ENCODE measurements around the gene VAMP4. TPM values are rescaled to one million over a fixed set of nuclear protein-coding genes. Genes with fewer than 3 reads are reported as not detected.
A peak's percentile ranks its signal among the peaks of the same experiment; 100 is the strongest.

Gene VAMP4
- total and polyA plus RNA-seq, 12 donors = 4.1 to 12.5 (median 8.1) TPM

DNA sequence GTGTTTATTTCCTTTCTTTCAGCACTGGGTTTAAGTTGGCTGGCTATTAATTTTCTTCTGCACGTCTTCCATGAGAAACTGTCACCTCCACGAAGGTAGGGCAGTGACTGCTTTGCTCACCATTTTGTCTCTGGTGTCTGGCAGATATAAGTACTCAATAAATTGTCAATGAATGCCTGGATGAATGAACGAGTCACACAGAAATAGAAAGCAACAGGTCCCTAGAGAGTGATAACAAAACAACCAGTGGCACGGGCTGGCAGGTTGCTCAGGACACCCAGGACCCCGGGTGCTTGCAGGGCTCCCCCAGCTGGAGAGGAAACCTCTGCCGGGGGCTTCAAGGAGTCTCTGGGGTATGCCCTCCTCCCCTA, 86.1 kb downstream of the VAMP4 start:
- Histone ChIP-seq H3K9me3 (no peaks in the 10 kb centered on the region), H3K27me3 (no peaks in the 10 kb centered on the region), H3K27ac (peak overlapping the region; percentile 66 to 94 (median 84)), H3K4me3 (peak overlapping the region in 8 of 10 donors; percentile 1 to 32 (median 21)), H3K4me1 (peaks cover 10 to 60% (median 37%) of the 10 kb centered on the region in 9 donors), H3K36me3 (no peaks in the 10 kb centered on the region)
- intact Hi-C loops (cut with DNase I) = no loop called here
- 29 to 32% methylated on average over 6 of the region's 6 CpGs for WGBS, 2 donors
- DNase-seq (no peak), ATAC-seq (no peak)
- TF ChIP-seq, protein P1, sequence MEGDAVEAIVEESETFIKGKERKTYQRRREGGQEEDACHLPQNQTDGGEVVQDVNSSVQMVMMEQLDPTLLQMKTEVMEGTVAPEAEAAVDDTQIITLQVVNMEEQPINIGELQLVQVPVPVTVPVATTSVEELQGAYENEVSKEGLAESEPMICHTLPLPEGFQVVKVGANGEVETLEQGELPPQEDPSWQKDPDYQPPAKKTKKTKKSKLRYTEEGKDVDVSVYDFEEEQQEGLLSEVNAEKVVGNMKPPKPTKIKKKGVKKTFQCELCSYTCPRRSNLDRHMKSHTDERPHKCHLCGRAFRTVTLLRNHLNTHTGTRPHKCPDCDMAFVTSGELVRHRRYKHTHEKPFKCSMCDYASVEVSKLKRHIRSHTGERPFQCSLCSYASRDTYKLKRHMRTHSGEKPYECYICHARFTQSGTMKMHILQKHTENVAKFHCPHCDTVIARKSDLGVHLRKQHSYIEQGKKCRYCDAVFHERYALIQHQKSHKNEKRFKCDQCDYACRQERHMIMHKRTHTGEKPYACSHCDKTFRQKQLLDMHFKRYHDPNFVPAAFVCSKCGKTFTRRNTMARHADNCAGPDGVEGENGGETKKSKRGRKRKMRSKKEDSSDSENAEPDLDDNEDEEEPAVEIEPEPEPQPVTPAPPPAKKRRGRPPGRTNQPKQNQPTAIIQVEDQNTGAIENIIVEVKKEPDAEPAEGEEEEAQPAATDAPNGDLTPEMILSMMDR (IDR thresholded peaks at IDR 0.05) = no peak

DNA sequence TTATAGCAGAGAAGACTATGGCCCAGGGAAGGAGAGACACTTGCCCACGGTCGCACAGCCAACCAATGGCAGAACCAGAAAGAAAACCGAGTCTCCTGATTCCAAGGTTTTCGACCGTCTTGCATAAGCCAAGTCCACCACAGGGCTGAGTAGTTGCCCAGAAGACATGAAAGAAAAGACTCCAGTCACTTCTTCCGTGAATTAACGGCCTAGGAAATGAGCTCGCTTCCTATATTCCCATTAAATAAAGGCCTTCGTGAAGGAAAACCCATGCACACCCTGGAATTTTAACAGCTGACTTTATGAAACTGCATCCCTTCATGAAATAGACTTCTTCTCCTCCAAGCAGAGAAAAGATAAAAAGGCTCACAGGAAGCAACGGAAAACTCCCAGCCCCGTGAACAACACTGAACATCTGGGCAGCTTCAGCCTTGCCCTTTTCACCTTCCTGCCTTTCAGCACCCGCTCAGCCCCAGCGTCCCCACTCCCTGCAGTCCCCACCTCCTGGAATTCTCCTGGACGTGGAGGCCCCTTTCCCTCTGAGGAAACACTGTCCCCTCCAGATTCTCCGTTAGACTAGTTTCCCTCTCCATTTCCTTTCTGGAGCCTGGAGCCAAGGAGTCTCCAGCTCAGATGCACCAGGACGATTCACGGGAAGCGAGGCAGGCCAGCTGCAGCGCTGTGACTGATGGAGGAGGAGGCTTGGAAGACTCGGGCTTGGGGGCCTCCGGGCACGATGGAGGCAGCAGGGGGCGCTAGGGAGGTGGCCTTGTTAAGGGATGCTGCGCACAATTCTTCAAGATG, 86.7 kb downstream of the VAMP4 start:
- Histone ChIP-seq H3K27me3 (no peaks in the 10 kb centered on the region), H3K4me1 (peaks cover 10 to 62% (median 37%) of the 10 kb centered on the region in 9 donors), H3K4me3 (peak overlapping the region in 8 of 10 donors; percentile 1 to 32 (median 21)), H3K36me3 (no peaks in the 10 kb centered on the region), H3K9me3 (no peaks in the 10 kb centered on the region), H3K27ac (peak overlapping the region; percentile 66 to 94 (median 84))
- TF ChIP-seq, protein P1 (IDR thresholded peaks at IDR 0.05) = peak; percentile 62 to 88 (median 81)
- ATAC-seq (peak; percentile 87 to 93 (median 90)), DNase-seq (peak; percentile 88 to 90)
- intact Hi-C loops (cut with DNase I) = no loop called here
- 11 to 12% methylated on average over 24 of the region's 24 CpGs for WGBS, 2 donors

DNA sequence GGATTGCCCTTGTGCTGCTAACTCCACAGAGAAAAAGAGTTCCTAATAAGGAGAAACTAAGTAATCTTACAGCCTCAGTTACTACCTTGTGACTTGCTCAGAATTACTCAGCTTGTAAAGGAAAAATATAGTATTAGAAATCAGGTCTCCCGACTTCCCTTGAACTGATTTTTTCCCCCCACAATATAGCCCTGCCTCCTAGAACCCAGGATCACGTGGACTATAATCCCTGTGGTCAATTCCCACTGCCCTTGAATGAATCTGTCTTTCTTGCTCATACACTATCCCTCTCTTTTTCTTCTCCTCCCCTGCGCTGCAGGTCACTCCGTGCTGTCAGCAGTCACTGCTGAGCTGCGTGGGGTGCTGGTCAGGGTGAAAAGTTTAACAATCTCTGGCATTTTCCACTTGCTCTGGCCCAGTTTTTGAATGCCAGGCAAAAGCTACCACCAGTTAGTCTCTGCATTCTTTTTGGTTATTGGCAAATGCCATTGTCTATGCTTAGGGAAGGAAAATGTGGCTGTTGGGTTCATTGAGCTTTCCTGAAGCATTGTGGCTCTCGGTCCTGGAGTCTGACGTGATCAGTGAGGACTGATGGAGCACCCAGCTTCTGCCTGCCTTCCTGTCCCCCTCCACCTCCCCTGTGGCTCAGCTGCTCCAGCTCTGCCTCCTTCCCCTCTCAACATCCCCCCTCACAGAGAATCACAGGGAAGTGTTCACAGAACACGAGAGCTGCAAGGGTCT, 87.5 kb downstream of the VAMP4 start:
- peak in 1 of 2 donors; percentile 28 for DNase-seq
- Histone ChIP-seq H3K27me3 (no peaks in the 10 kb centered on the region), H3K4me3 (peak overlapping the region in 6 of 10 donors; percentile 3 to 31 (median 18)), H3K9me3 (no peaks in the 10 kb centered on the region), H3K27ac (peak overlapping the region; percentile 66 to 94 (median 84)), H3K36me3 (no peaks in the 10 kb centered on the region), H3K4me1 (peaks cover 10 to 68% (median 37%) of the 10 kb centered on the region in 9 donors)
- peak; percentile 18 to 68 (median 53) for ATAC-seq
- WGBS, 2 donors = 15% methylated on average over 8 of the region's 8 CpGs
- intact Hi-C loops (cut with DNase I) = no loop called here
- TF ChIP-seq, protein P1 (IDR thresholded peaks at IDR 0.05) = no peak

DNA sequence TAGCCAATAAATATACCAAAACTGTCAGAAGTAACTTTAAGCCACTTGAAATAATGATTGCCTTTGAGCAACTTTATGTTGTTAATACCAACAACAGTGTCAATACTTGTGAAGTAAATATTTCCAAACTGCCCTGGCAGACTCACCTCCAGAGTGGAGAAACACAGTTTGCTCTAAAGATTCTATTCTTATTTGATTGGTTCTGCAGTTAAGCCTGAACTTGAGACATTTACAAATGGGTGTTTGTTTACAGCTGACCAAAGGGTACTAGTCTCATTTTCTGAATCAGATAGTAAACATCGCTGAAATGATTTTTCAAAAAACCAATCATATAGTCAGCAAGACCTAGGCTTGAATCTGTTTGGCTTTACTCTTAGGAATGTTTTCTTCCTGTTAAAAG, 88.1 kb downstream of the VAMP4 start:
- no peak for ATAC-seq
- no peak for DNase-seq
- no peak overlapping the region for H3K4me3 ChIP-seq
- no peaks in the 10 kb centered on the region for H3K27me3 ChIP-seq
- peaks cover 10 to 68% (median 37%) of the 10 kb centered on the region in 9 donors for H3K4me1 ChIP-seq
- H3K27ac ChIP-seq = peak overlapping the region in 9 of 10 donors; percentile 78 to 94 (median 85)
- TF ChIP-seq, protein P1 (IDR thresholded peaks at IDR 0.05) = no peak
- 37 to 49% methylated on average over 1 of the region's 1 CpG for WGBS, 2 donors
- intact Hi-C loops (cut with DNase I) = no loop called here
- no peaks in the 10 kb centered on the region for H3K36me3 ChIP-seq
- H3K9me3 ChIP-seq = no peaks in the 10 kb centered on the region

Data from heart right ventricle (tissue), 16 donors.